A549 (cell line): Measurements from ENCODE around the gene LY6G6C. TPM values are rescaled to one million over a fixed set of nuclear protein-coding genes. Genes with fewer than 3 reads are reported as not detected.

Source experiments
- ATAC-seq, 2 experiments: fragments of 200-7000 bp in 1 of 2; fragments of >200 bp in 1 of 2; cut with Nextera tagmentation in 1 of 2; cut with Tn5 transposase in 1 of 2; 3 replicates each; pipeline versions ENCODE4 v1.8.0 to v1.9.1; 2018 to 2020; ENCODE audit warnings: mild to moderate bottlenecking in 1 of 2, moderate library complexity in 1 of 2
- CTCF ChIA-PET: fragments of 300-600 bp; sonication (Branson Sonifier 250); formaldehyde crosslinking; extraction: SDS; loops from one replicate; lab custom pipeline; 2021; ENCODE audit warnings: antibody characterized with exemption, inconsistent platforms; lab: Yijun Ruan, JAX
- POLR2A ChIA-PET: fragments of 350-600 bp; formaldehyde crosslinking; extraction: SDS; loops from one replicate; lab custom pipeline; 2021; ENCODE audit warnings: antibody characterized with exemption, inconsistent platforms; lab: Yijun Ruan, JAX
- DNase-seq, 2 experiments: peaks; one replicate each; pipeline versions ENCODE4 v3.0.0 to v3.0.0-alpha.2; 2011 to 2016; ENCODE audit warnings: low read depth in 1 of 2, low spot score in 1 of 2
- FAIRE-seq: peaks from 2 replicates; lab custom pipeline; 2011; peaks lifted over from hg19 to GRCh38; lab: Jason Lieb, UNC
- H3K27ac ChIP-seq, 2 experiments: fragments of >200 bp; sonication (Bioruptor Twin); formaldehyde crosslinking; 3 replicates each; pipeline ENCODE4 v1.5.1; 2016 to 2017
- H3K4me1 ChIP-seq: fragments of >200 bp; sonication (Bioruptor Twin); formaldehyde crosslinking; 3 replicates; pipeline ENCODE4 v1.6.1; 2016
- H3K4me2 ChIP-seq: fragments of >200 bp; sonication (Bioruptor Twin); formaldehyde crosslinking; 3 replicates; pipeline ENCODE4 v1.6.1; 2016
- H3K4me3 ChIP-seq: fragments of >200 bp; sonication (Bioruptor Twin); formaldehyde crosslinking; 3 replicates; pipeline ENCODE4 v1.5.1; 2016
- H3K9me3 ChIP-seq: fragments of >200 bp; sonication (Bioruptor Twin); formaldehyde crosslinking; 3 replicates; pipeline ENCODE4 v1.6.1; 2016
- BCL3 ChIP-seq: fragments of >200 bp; sonication (Bioruptor Twin); formaldehyde crosslinking; IDR thresholded peaks from 3 replicates; pipeline ENCODE4 v1.6.1; 2016
- CHD4 ChIP-seq: fragments of 200-600 bp; sonication (generic); IDR thresholded peaks from 2 replicates; pipeline ENCODE4 v1.6.1; 2016; ENCODE audit warnings: antibody characterized with exemption, mild to moderate bottlenecking, borderline replicate concordance
- ELK1 ChIP-seq: fragments of 150-350 bp; IDR thresholded peaks from 2 replicates; pipeline ENCODE4 v1.6.1; 2014; ENCODE audit warnings: low read depth, mild to moderate bottlenecking, low read length
- FOXS1 ChIP-seq: fragments of 250-450 bp; sonication (Bioruptor Pico); IDR thresholded peaks from 2 replicates; pipeline ENCODE4 v1.5.0; 2020; ENCODE audit warnings: mild to moderate bottlenecking, moderate library complexity
- HEYL ChIP-seq: fragments of 250-450 bp; sonication (Bioruptor Pico); IDR thresholded peaks from 2 replicates; pipeline ENCODE4 v1.8.0; 2021; ENCODE audit warnings: mild to moderate bottlenecking, moderate library complexity
- HOXA7 ChIP-seq: fragments of 250-450 bp; sonication (Bioruptor Pico); IDR thresholded peaks from 2 replicates; pipeline ENCODE4 v1.5.0; 2020; ENCODE audit warnings: mild to moderate bottlenecking, moderate library complexity
- JUN ChIP-seq, 2 experiments: fragments of >200 bp; sonication (Bioruptor Twin); formaldehyde crosslinking; IDR thresholded peaks; 2 replicates in 1 of 2; 3 replicates in 1 of 2; pipeline ENCODE4 v1.6.1; 2016 to 2017
- MAX ChIP-seq: IDR thresholded peaks from 2 replicates; pipeline ENCODE4 v1.6.1; 2012
- MAZ ChIP-seq: fragments of 150-350 bp; IDR thresholded peaks from 2 replicates; pipeline ENCODE4 v1.6.1; 2014; ENCODE audit warnings: antibody characterized with exemption, low read depth, low read length, borderline replicate concordance
- MYC ChIP-seq: IDR thresholded peaks from 2 replicates; pipeline ENCODE4 v1.6.1; 2012; ENCODE audit warnings: mild to moderate bottlenecking, inconsistent platforms, low read length, improper control_type of control experiment, borderline replicate concordance
- NFE2L2 ChIP-seq: fragments of 150-350 bp; conservative IDR thresholded peaks from 2 replicates; pipeline ENCODE4 v1.6.1; 2014; ENCODE audit warnings: low read length
- NPAS2 ChIP-seq: fragments of 250-450 bp; sonication (Bioruptor Pico); IDR thresholded peaks from 2 replicates; pipeline ENCODE4 v1.8.0; 2022; ENCODE audit warnings: mild to moderate bottlenecking, moderate library complexity, borderline replicate concordance
- PBX3 ChIP-seq: IDR thresholded peaks from 2 replicates; pipeline ENCODE4 v1.6.1; 2012
- PHF8 ChIP-seq: fragments of 200-600 bp; sonication (generic); IDR thresholded peaks from 2 replicates; pipeline ENCODE4 v1.6.1; 2016; ENCODE audit warnings: low read depth, mild to moderate bottlenecking, antibody characterized with exemption, moderate library complexity, borderline replicate concordance
- POLR2A ChIP-seq: IDR thresholded peaks from 2 replicates; pipeline ENCODE4 v1.6.1; 2012; ENCODE audit warnings: mild to moderate bottlenecking, low read length
- RFX5 ChIP-seq: fragments of 450-650 bp; IDR thresholded peaks from 2 replicates; pipeline ENCODE4 v1.7.1; 2014; ENCODE audit warnings: antibody characterized with exemption, mild to moderate bottlenecking, moderate library complexity
- SREBF2 ChIP-seq: fragments of 450-650 bp; IDR thresholded peaks from 2 replicates; pipeline ENCODE4 v1.6.1; 2014; ENCODE audit warnings: mild to moderate bottlenecking, moderate library complexity
- TFCP2L1 ChIP-seq: fragments of 250-450 bp; sonication (Bioruptor Pico); IDR thresholded peaks from 2 replicates; pipeline ENCODE4 v1.5.0; 2021; ENCODE audit warnings: mild to moderate bottlenecking
- USF2 ChIP-seq: fragments of 450-650 bp; IDR thresholded peaks from 2 replicates; pipeline ENCODE4 v1.6.1; 2014; ENCODE audit warnings: antibody characterized with exemption
- ZNF302 ChIP-seq: fragments of 250-450 bp; sonication (Bioruptor Pico); IDR thresholded peaks from 2 replicates; pipeline ENCODE4 v1.9.0; 2021; ENCODE audit warnings: inconsistent platforms, mild to moderate bottlenecking, moderate library complexity
- WGBS: methylation state at CpG from one replicate; pipeline ENCODE4 v1.1.6; 2017; ENCODE audit errors: missing lambda C conversion rate; 5-methylcytosine and 5-hydroxymethylcytosine counted together
- polyA plus RNA-seq, 4 experiments: library from polyadenylated mRNA; depleted of rRNA in 3 of 4; stranded (reverse); fragments of >200 nt; fragmentation: RNase III in 1 of 4; extraction: RNeasy Plus Mini Kit Qiagen cat#74134 plus additional on column Dnase treatment in 1 of 4; gene quantifications; 2 replicates in 3 of 4; 3 replicates in 1 of 4; pipeline ENCODE4 v1.2.3, GENCODE V29; 2011 to 2017

The LY6G6C gene
- polyA plus RNA-seq, 2 of the 4 experiments (the other 2 are of a cell fraction) = 0.08 to 0.21 TPM

- Histone ChIP-seq H3K4me1 (no peaks in the 10 kb centered on the region; the same call in 2 of the 3 replicates), H3K9me3 (no peaks in the 10 kb centered on the region)
- ChIA-PET CTCF (interaction anchor here (1.6 to 2.5 kb wide), 4 partner anchors 16 to 142 kb away, joined by 6 to 9 read pairs (median 8); partner anchors contain the start of gene ABHD16A), POLR2A (no interaction called here)
- 89% methylated on average over 12 of the region's 14 CpGs for WGBS
- TF ChIP-seq BCL3 (no peak), PHF8 (no peak), RFX5 (no peak), NFE2L2 (no peak), POLR2A (no peak), TFCP2L1 (CRISPR knock-in tag) (no peak), HEYL (CRISPR knock-in tag) (no peak), MYC (no peak), ELK1 (no peak), FOXS1 (CRISPR knock-in tag) (no peak), ZNF302 (no peak), JUN (IDR thresholded peaks at IDR 0.05) (no peak)
- TF ChIP-seq, all 56 proteins: peak for 0
- DNase-seq (no peak), FAIRE-seq (no peak), ATAC-seq (no peak)
- Histone ChIP-seq H3K4me2 (no peak overlapping the region), H3K4me3 (no peak overlapping the region), H3K27ac (no peak overlapping the region)
Observed at GRCh38 chr6:31687860-31688693, 33.5 kb downstream of the LY6G6C start.

- ChIA-PET CTCF (interaction anchor here (1.1 to 2.5 kb wide), 5 partner anchors 15 to 152 kb away, joined by 3 to 9 read pairs (median 7); partner anchors contain the start of gene ABHD16A), POLR2A (no interaction called here)
- H3K4me3 ChIP-seq = no peak overlapping the region
- ATAC-seq = no peak
- no peak for FAIRE-seq
- H3K27ac ChIP-seq = no peak overlapping the region
- no peaks in the 10 kb centered on the region; the same call in 2 of the 3 replicates for H3K4me1 ChIP-seq
- WGBS = 86% methylated on average over 8 of the region's 8 CpGs
- H3K4me2 ChIP-seq = no peak overlapping the region
- no peak for DNase-seq
- TF ChIP-seq JUN (IDR thresholded peaks at IDR 0.05) = no peak
- TF ChIP-seq MAZ = no peak
- no peak for TF ChIP-seq SREBF2
- no peak for TF ChIP-seq PBX3
- no peak for TF ChIP-seq PHF8
- TF ChIP-seq USF2 = no peak
- TF ChIP-seq TFCP2L1 (CRISPR knock-in tag) = no peak
- no peak for TF ChIP-seq CHD4
- TF ChIP-seq NPAS2 (CRISPR knock-in tag) = no peak
- no peak for TF ChIP-seq MAX
- no peak for TF ChIP-seq HOXA7 (CRISPR knock-in tag)
- TF ChIP-seq, all 56 proteins: peak for 0
- H3K9me3 ChIP-seq = no peaks in the 10 kb centered on the region
Observed at GRCh38 chr6:31687321-31687720, 34.2 kb downstream of the LY6G6C start.
